Loucy (cell line): Measurements from ENCODE around the gene SFPQ.

Experiments
- EZH2phosphoT487 ChIP-seq: fragments of 200-600 bp; IDR thresholded peaks from 2 replicates; pipeline ENCODE4 v1.6.1; 2018; ENCODE audit warnings: antibody characterized with exemption, mild to moderate bottlenecking, moderate library complexity, borderline replicate concordance
- TF ChIP-seq, protein P1 (sequence below): fragments of 200-600 bp; sonication (generic); conservative IDR thresholded peaks from 2 replicates; pipeline ENCODE4 v1.5.1; 2014; ENCODE audit warnings: mild to moderate bottlenecking, antibody characterized with exemption, low read length

- TF ChIP-seq, protein P1, sequence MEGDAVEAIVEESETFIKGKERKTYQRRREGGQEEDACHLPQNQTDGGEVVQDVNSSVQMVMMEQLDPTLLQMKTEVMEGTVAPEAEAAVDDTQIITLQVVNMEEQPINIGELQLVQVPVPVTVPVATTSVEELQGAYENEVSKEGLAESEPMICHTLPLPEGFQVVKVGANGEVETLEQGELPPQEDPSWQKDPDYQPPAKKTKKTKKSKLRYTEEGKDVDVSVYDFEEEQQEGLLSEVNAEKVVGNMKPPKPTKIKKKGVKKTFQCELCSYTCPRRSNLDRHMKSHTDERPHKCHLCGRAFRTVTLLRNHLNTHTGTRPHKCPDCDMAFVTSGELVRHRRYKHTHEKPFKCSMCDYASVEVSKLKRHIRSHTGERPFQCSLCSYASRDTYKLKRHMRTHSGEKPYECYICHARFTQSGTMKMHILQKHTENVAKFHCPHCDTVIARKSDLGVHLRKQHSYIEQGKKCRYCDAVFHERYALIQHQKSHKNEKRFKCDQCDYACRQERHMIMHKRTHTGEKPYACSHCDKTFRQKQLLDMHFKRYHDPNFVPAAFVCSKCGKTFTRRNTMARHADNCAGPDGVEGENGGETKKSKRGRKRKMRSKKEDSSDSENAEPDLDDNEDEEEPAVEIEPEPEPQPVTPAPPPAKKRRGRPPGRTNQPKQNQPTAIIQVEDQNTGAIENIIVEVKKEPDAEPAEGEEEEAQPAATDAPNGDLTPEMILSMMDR = no peak
- TF ChIP-seq EZH2phosphoT487 = no peak
Measured at GRCh38 chr1:35175098-35175576, 17.8 kb downstream of the SFPQ start.
